Osteocyte (in vitro differentiated cells): ENCODE measurements around the gene CDH4. TPM values are rescaled to one million over a fixed set of nuclear protein-coding genes. Genes with fewer than 3 reads are reported as not detected.

Source experiments
- DNase-seq: peaks from one replicate; pipeline ENCODE4 v3.0.0; 2021; ENCODE audit warnings: mixed read lengths; ENCODE audit not compliant: unreplicated experiment; ENCODE audit errors: extremely low spot score
- H3K27ac Mint-ChIP-seq: one replicate; pipeline ENCODE4 v1.8.0; 2021; ENCODE audit warnings: mild to moderate bottlenecking, mixed read lengths; ENCODE audit not compliant: unreplicated experiment
- H3K27me3 Mint-ChIP-seq: one replicate; pipeline ENCODE4 v1.8.0; 2021; ENCODE audit warnings: mixed read lengths; ENCODE audit not compliant: unreplicated experiment
- H3K36me3 Mint-ChIP-seq: one replicate; pipeline ENCODE4 v1.8.0; 2021; ENCODE audit warnings: mixed read lengths; ENCODE audit not compliant: unreplicated experiment
- H3K4me1 Mint-ChIP-seq: one replicate; pipeline ENCODE4 v1.8.0; 2021; ENCODE audit warnings: mixed read lengths; ENCODE audit not compliant: unreplicated experiment
- H3K4me3 Mint-ChIP-seq: one replicate; pipeline ENCODE4 v1.8.0; 2021; ENCODE audit warnings: mild to moderate bottlenecking, moderate library complexity, mixed read lengths; ENCODE audit not compliant: unreplicated experiment
- H3K9me3 Mint-ChIP-seq: one replicate; pipeline ENCODE4 v1.8.0; 2021; ENCODE audit warnings: mixed read lengths; ENCODE audit not compliant: unreplicated experiment
- CTCF ChIP-seq: fragments of 200-600 bp; sonication (generic); IDR thresholded peaks from 2 replicates; pipeline ENCODE4 v1.5.0; 2021; ENCODE audit warnings: antibody characterized with exemption, mild to moderate bottlenecking, moderate library complexity
- total RNA-seq: library from RNA; stranded (reverse); gene quantifications from 2 replicates; pipeline ENCODE4 v1.2.1, GENCODE V29; 2021

The CDH4 gene
- total RNA-seq, 1 donor from 2014 or later: 1.3 TPM

GRCh38 chr20:61638802-61639585 is 386.9 kb downstream of the CDH4 start:
- no peak for TF ChIP-seq CTCF
- Mint-ChIP-seq H3K9me3 (no peaks in the 10 kb centered on the region), H3K27ac (no peak overlapping the region), H3K27me3 (peaks cover 6% of the 10 kb centered on the region), H3K4me3 (no peak overlapping the region), H3K36me3 (no peaks in the 10 kb centered on the region), H3K4me1 (no peaks in the 10 kb centered on the region)
- no peak for DNase-seq

GRCh38 chr20:61640131-61640870 is 388.2 kb downstream of the CDH4 start:
- no peak for DNase-seq
- no peak overlapping the region for H3K27ac Mint-ChIP-seq
- H3K4me1 Mint-ChIP-seq: no peaks in the 10 kb centered on the region

GRCh38 chr20:61640871-61641245 is 388.8 kb downstream of the CDH4 start:
- H3K36me3 Mint-ChIP-seq: no peaks in the 10 kb centered on the region
- H3K9me3 Mint-ChIP-seq: no peaks in the 10 kb centered on the region
- no peak for DNase-seq
- no peaks in the 10 kb centered on the region for H3K4me1 Mint-ChIP-seq
- TF ChIP-seq CTCF: no peak
- no peak overlapping the region for H3K27ac Mint-ChIP-seq
- peaks cover 2% of the 10 kb centered on the region for H3K27me3 Mint-ChIP-seq
- no peak overlapping the region for H3K4me3 Mint-ChIP-seq

More at GRCh38 chr20:61640131-61640870, 388.2 kb downstream of the CDH4 start:
- H3K27me3 Mint-ChIP-seq: peaks cover 2% of the 10 kb centered on the region
- no peak overlapping the region for H3K4me3 Mint-ChIP-seq
- no peak for TF ChIP-seq CTCF
- no peaks in the 10 kb centered on the region for H3K9me3 Mint-ChIP-seq
- H3K36me3 Mint-ChIP-seq: no peaks in the 10 kb centered on the region

DNA sequence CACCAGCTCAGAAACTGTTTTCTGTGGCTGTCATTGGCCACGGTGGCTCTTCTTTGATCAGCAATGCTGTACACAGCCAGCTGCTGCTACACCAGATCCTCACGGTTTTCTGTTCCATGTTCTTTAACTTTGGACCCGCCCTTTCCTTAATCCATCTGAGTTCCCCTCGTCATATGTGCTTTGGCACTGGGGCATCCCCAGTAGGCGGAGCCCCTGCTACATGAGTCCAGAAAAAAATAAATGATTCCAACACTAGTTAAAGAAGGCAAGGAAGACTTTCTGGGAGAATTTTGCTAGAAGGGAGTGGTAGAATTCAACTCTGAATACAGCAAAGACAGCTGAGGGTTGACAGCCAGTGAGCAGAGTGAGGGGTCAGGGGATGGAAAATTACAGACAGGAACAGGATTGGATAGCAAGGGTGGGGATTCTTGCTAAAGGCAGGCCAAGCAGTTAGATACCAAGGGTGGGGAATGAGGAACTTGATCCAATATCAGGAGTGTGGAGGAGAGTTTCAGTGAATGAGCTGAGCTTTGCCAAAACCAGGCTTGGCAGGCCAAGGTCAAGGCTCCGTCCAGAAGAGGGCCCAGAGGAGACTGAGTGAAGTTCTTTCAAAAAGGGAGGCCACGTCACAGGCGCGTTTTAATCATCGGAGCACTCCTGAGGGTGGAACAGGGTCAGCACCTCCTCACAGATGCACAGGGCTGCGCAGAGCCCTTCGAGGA is 391.8 kb downstream of the CDH4 start:
- Mint-ChIP-seq H3K36me3 (no peaks in the 10 kb centered on the region), H3K27ac (no peak overlapping the region), H3K9me3 (no peaks in the 10 kb centered on the region), H3K27me3 (peaks cover 7% of the 10 kb centered on the region), H3K4me3 (no peak overlapping the region), H3K4me1 (no peaks in the 10 kb centered on the region)
- DNase-seq: no peak
- no peak for TF ChIP-seq CTCF
